ENCODE results near the gene CARD19.

The CARD19 gene

GRCh38 chr9:93130861-93131481 lies 35.0 kb downstream of the CARD19 start:
- H3K4me3 ChIP-seq (ENCODE audit: low read depth, low read length), result no peak overlapping the region
- H3K9ac ChIP-seq (ENCODE audit: low read depth, low read length), result no peak overlapping the region
- H3K27me3 ChIP-seq (ENCODE audit: control insufficient read depth, insufficient read depth, low read length), result peaks cover 7% of the 10 kb centered on the region
- no peaks in the 10 kb centered on the region for H3K9me3 ChIP-seq (ENCODE audit: control insufficient read depth, insufficient read depth, low read length)
- H3K4me1 ChIP-seq (ENCODE audit: control insufficient read depth, insufficient read depth, low read length), result peaks cover 3% of the 10 kb centered on the region
- peaks cover 3% of the 10 kb centered on the region for H3K36me3 ChIP-seq (ENCODE audit: control insufficient read depth, insufficient read depth, low read length)

DNA sequence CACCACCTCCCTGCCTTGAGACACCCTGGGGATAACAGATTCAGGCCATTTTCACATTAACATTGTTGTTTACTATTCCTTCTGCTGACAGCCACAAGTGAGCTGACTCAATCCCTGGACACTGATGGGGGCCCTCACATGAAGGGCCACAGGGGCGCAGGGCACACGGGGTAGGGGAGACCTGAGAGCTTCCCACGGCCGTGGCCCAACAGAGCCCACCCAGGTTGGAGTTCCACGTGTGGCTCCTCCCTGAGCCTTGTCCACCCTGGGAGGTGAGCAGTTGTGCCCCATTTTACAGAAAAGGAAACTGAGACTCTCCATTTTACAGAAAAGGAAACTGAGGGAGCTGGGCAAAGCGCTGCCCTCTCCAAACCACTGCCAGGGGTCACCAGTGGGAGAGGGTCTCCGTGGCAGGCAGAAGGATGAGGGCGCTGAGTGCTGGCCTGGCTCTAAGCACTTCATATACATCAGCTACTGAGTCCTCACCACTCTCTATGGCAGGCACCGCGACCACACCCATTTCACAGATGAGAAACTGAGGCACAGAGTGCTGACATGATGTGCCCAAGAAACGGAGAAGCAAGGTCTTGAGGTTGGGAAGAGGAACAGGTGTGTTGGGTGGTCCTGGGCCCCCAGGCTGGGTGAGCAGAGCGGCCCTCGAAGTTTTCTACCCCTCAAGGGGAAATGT lies 35.7 kb downstream of the CARD19 start:
- peaks cover 7% of the 10 kb centered on the region for H3K27me3 ChIP-seq (ENCODE audit: control insufficient read depth, insufficient read depth, low read length)
- H3K9me3 ChIP-seq (ENCODE audit: control insufficient read depth, insufficient read depth, low read length), result no peaks in the 10 kb centered on the region
- H3K36me3 ChIP-seq (ENCODE audit: control insufficient read depth, insufficient read depth, low read length), result no peaks in the 10 kb centered on the region
- H3K4me1 ChIP-seq (ENCODE audit: control insufficient read depth, insufficient read depth, low read length), result peaks cover 3% of the 10 kb centered on the region
- H3K4me3 ChIP-seq (ENCODE audit: low read depth, low read length), result no peak overlapping the region
- H3K9ac ChIP-seq (ENCODE audit: low read depth, low read length), result no peak overlapping the region

DNA sequence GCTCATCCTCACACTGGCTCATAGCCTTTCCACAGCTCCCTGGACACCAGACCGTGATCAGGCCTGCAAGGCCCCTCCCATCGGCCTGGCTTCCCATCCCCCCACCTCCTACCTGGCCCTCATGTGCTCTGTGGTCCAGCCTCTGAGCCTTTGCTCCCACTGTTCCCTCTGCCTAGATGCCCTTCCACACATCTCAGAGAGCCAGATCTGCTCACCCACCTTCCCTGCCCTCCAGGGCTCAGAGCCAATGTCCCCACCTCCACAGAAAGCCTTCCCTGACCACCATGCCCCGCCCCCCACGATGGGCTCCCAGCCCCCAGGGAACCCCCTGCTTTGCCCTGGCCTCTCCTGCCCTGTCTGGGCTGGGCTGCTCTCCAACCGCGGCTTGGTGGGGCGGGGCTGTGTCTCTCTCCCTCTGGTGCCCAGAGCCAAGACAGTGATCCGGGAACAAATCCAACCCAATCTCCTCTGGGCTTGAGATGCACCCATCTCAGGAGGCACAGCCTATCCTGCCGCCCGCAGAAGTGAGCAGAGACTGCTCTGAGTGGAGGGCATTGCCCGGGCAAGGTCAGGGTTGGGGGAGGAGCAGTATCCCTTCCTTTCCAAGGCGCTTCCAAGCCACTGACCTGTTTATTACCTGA lies 36.4 kb downstream of the CARD19 start:
- peak overlapping the region; percentile 37 for H3K9ac ChIP-seq (ENCODE audit: low read depth, low read length)
- H3K9me3 ChIP-seq (ENCODE audit: control insufficient read depth, insufficient read depth, low read length), result no peaks in the 10 kb centered on the region
- peaks cover 7% of the 10 kb centered on the region for H3K27me3 ChIP-seq (ENCODE audit: control insufficient read depth, insufficient read depth, low read length)
- H3K4me1 ChIP-seq (ENCODE audit: control insufficient read depth, insufficient read depth, low read length), result peaks cover 3% of the 10 kb centered on the region
- no peaks in the 10 kb centered on the region for H3K36me3 ChIP-seq (ENCODE audit: control insufficient read depth, insufficient read depth, low read length)
- peak overlapping the region; percentile 63 for H3K4me3 ChIP-seq (ENCODE audit: low read depth, low read length)

DNA sequence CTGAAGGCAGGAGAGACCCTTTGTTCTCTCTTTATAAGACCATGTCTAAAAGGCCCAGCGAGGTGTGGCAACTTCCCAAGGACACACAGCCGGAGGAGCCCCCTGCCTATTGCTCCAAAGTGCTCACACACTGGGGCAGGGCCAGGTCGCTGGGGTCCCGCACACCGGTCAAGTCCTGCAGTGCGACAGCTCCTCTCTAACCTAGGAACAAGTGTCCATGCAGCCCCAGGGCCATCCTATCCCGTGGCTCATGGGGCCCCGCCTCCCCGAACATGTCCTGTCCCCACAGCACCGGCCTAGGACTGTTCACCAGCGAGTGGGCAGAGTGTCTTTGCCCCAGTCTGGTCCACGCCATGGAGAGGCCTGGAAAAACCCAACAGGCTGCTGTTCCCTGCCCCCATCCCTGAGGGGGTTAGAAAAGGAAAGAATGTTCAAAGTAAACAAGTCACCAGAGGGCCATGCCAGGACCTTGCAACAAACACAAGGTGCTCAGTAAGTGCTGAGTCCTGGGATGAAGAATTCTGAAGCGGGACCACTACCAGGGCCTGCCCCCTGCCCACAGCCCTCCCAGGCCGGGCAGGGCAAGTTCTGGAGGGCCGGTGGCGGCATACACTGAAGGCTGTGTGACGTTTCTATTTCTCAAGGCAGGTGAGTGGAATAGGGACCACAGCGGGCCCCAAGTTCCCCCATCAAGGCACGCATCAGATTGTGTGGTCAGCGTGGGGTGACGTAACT lies 37.1 kb downstream of the CARD19 start:
- H3K9me3 ChIP-seq (ENCODE audit: control insufficient read depth, insufficient read depth, low read length), result no peaks in the 10 kb centered on the region
- H3K36me3 ChIP-seq (ENCODE audit: control insufficient read depth, insufficient read depth, low read length), result peaks cover 3% of the 10 kb centered on the region
- peak overlapping the region; percentile 63 for H3K4me3 ChIP-seq (ENCODE audit: low read depth, low read length)
- H3K9ac ChIP-seq (ENCODE audit: low read depth, low read length), result peak overlapping the region; percentile 37
- H3K27me3 ChIP-seq (ENCODE audit: control insufficient read depth, insufficient read depth, low read length), result peaks cover 7% of the 10 kb centered on the region
- peaks cover 3% of the 10 kb centered on the region for H3K4me1 ChIP-seq (ENCODE audit: control insufficient read depth, insufficient read depth, low read length)

DNA sequence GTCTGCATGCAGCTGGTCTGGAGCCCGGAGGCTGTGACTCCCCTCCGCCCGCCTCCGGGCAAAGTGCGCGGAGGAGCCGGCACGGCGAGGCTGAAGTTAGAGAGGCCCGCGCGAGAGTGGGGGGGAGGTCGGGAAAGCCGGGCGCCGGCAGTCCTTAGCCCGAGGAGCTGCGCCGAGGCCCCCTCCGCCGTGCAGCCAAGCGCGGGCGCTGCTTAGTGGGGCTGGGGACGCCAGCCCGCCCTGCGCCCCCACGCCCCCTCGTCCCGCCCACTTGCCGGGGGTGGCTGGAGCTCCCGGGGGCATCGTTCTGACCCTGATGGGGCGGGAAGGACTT lies 37.6 kb downstream of the CARD19 start:
- Histone ChIP-seq H3K27me3 (ENCODE audit: control insufficient read depth, insufficient read depth, low read length) (peaks cover 7% of the 10 kb centered on the region), H3K9ac (ENCODE audit: low read depth, low read length) (no peak overlapping the region), H3K4me3 (ENCODE audit: low read depth, low read length) (peak overlapping the region; percentile 63), H3K36me3 (ENCODE audit: control insufficient read depth, insufficient read depth, low read length) (peaks cover 4% of the 10 kb centered on the region), H3K9me3 (ENCODE audit: control insufficient read depth, insufficient read depth, low read length) (no peaks in the 10 kb centered on the region), H3K4me1 (ENCODE audit: control insufficient read depth, insufficient read depth, low read length) (peaks cover 3% of the 10 kb centered on the region)

DNA sequence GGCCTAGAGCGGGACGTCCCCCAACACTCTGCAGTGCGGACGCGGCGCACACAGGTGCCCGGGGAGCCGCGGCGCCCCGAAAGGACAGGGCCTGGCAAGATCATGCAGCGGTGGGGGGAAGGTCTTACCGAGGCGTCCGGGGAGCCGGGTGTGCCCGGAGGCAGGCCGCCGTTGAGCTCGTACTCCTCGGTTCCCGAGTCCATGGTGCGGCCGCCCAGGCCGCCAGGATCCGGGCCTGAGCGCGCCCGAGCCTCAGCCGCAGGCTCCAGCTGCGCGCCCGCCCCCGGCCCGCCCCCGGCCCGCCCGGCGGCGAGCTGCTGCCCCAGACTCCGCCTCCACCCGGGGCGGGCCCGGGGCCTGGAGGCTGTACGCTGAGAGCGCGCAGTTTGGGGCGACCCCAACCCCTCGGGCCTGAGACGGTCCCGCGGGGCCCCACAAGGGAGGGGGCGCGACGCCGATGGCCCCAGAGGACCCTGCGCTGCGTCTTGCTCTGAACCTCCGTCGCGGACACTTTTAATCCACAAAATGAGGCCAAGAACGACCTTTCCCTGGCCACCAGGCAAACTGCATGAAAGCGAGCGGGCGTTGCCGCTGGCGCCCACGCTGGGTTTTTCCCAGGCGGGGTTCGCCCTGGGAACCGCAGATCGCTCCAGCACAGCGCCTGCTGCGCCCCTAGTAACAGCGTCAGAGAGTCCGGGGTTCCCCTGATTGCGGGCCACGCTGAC lies 38.2 kb downstream of the CARD19 start, which contains the start of gene NINJ1:
TSS of gene NINJ1 (minus strand) at position 237 of the 725 bp plus-strand sequence. CDS start at position 203, 34 bp downstream.
- Histone ChIP-seq H3K4me1 (ENCODE audit: control insufficient read depth, insufficient read depth, low read length) (peaks cover 3% of the 10 kb centered on the region), H3K27me3 (ENCODE audit: control insufficient read depth, insufficient read depth, low read length) (peaks cover 7% of the 10 kb centered on the region), H3K36me3 (ENCODE audit: control insufficient read depth, insufficient read depth, low read length) (peaks cover 4% of the 10 kb centered on the region), H3K4me3 (ENCODE audit: low read depth, low read length) (peak within 1 kb of the TSS; percentile 70), H3K9ac (ENCODE audit: low read depth, low read length) (peak within 1 kb of the TSS; percentile 70), H3K9me3 (ENCODE audit: control insufficient read depth, insufficient read depth, low read length) (no peaks in the 10 kb centered on the region)

- H3K4me1 ChIP-seq (ENCODE audit: control insufficient read depth, insufficient read depth, low read length), result peaks cover 3% of the 10 kb centered on the region
- no peak overlapping the region for H3K9ac ChIP-seq (ENCODE audit: low read depth, low read length)
- H3K36me3 ChIP-seq (ENCODE audit: control insufficient read depth, insufficient read depth, low read length), result peaks cover 4% of the 10 kb centered on the region
- no peaks in the 10 kb centered on the region for H3K9me3 ChIP-seq (ENCODE audit: control insufficient read depth, insufficient read depth, low read length)
- peaks cover 7% of the 10 kb centered on the region for H3K27me3 ChIP-seq (ENCODE audit: control insufficient read depth, insufficient read depth, low read length)
- peak overlapping the region; percentile 70 for H3K4me3 ChIP-seq (ENCODE audit: low read depth, low read length)
Observed at GRCh38 chr9:93134740-93135444, 38.9 kb downstream of the CARD19 start.

DNA sequence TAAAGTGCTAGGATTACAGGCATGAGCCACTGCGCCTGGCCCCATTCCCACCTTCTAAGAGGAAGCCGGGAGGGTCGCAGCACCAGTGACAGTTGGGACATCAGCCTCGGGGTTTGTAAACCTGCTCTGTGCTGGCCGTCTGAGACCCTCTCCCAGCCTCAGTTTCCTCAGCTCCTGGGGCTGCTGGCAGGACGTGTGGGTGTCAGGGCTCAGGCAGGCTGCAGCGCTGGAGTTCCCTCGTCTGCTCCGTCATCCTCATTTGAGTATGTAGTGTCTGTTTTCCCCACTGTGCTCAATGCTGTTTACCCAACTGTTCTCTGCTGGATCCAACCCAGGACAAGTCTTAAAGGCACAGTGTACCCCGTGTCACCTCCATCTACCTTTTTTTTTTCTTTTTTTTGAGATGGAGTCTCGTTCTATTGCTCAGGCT lies 40.0 kb downstream of the CARD19 start:
- Histone ChIP-seq H3K27me3 (ENCODE audit: control insufficient read depth, insufficient read depth, low read length) (peaks cover 7% of the 10 kb centered on the region), H3K9me3 (ENCODE audit: control insufficient read depth, insufficient read depth, low read length) (no peaks in the 10 kb centered on the region), H3K9ac (ENCODE audit: low read depth, low read length) (no peak overlapping the region), H3K4me3 (ENCODE audit: low read depth, low read length) (no peak overlapping the region), H3K4me1 (ENCODE audit: control insufficient read depth, insufficient read depth, low read length) (peaks cover 3% of the 10 kb centered on the region), H3K36me3 (ENCODE audit: control insufficient read depth, insufficient read depth, low read length) (peaks cover 4% of the 10 kb centered on the region)

GRCh38 chr9:93137362-93137761 lies 41.3 kb downstream of the CARD19 start:
- Histone ChIP-seq H3K9me3 (ENCODE audit: control insufficient read depth, insufficient read depth, low read length) (no peaks in the 10 kb centered on the region), H3K4me3 (ENCODE audit: low read depth, low read length) (no peak overlapping the region), H3K4me1 (ENCODE audit: control insufficient read depth, insufficient read depth, low read length) (peaks cover 3% of the 10 kb centered on the region), H3K36me3 (ENCODE audit: control insufficient read depth, insufficient read depth, low read length) (peaks cover 4% of the 10 kb centered on the region), H3K9ac (ENCODE audit: low read depth, low read length) (no peak overlapping the region), H3K27me3 (ENCODE audit: control insufficient read depth, insufficient read depth, low read length) (peaks cover 7% of the 10 kb centered on the region)

- peaks cover 4% of the 10 kb centered on the region for H3K36me3 ChIP-seq (ENCODE audit: control insufficient read depth, insufficient read depth, low read length)
- H3K9me3 ChIP-seq (ENCODE audit: control insufficient read depth, insufficient read depth, low read length), result no peaks in the 10 kb centered on the region
- H3K4me3 ChIP-seq (ENCODE audit: low read depth, low read length), result no peak overlapping the region
- H3K9ac ChIP-seq (ENCODE audit: low read depth, low read length), result no peak overlapping the region
- H3K27me3 ChIP-seq (ENCODE audit: control insufficient read depth, insufficient read depth, low read length), result peaks cover 7% of the 10 kb centered on the region
- no peaks in the 10 kb centered on the region for H3K4me1 ChIP-seq (ENCODE audit: control insufficient read depth, insufficient read depth, low read length)
Observed at GRCh38 chr9:93138171-93138764, 42.3 kb downstream of the CARD19 start.

All from iPS-15b (cell line).